Caco-2 (cell line): ENCODE data around the gene RBL2. TPM values are rescaled to one million over a fixed set of nuclear protein-coding genes. Genes with fewer than 3 reads are reported as not detected.
A peak's percentile ranks its signal among the peaks of the same experiment; 100 is the strongest.

Source experiments
- BruUV-seq: library from RNA; stranded (reverse); fragments of 400-500 nt; replicated peaks from 2 replicates; lab custom pipeline; 2021; lab: Mats Ljungman, UMichigan
- CTCF ChIA-PET: fragments of 300-600 bp; sonication (Branson Sonifier 250); formaldehyde crosslinking; loops from one replicate; lab custom pipeline; 2022; ENCODE audit warnings: antibody characterized with exemption; lab: Charles Lee
- POLR2A ChIA-PET: fragments of 300-600 bp; sonication (Branson Sonifier 250); formaldehyde crosslinking; loops from one replicate; lab custom pipeline; 2022; ENCODE audit warnings: antibody characterized with exemption; lab: Charles Lee
- DNase-seq, 2 experiments: peaks; one replicate each; pipeline versions ENCODE4 v3.0.0 to v3.0.0-alpha.2; 2020 to 2022
- H3K27me3 ChIP-seq: replicated peaks from 2 replicates; pipeline ENCODE4 v1.6.0; 2011; ENCODE audit warnings: low read length; ENCODE audit not compliant: control insufficient read depth, insufficient read depth
- H3K36me3 ChIP-seq: 2 replicates; pipeline ENCODE4 v1.5.1; 2011; ENCODE audit warnings: low read length; ENCODE audit not compliant: control insufficient read depth, insufficient read depth
- H3K4me1 ChIP-seq: fragments of 250-450 bp; sonication (Bioruptor Pico); 2 replicates; pipeline ENCODE4 v1.5.1; 2020; ENCODE audit warnings: mild to moderate bottlenecking
- H3K4me3 ChIP-seq: 2 replicates; pipeline ENCODE4 v1.5.1; 2011; ENCODE audit warnings: low read depth, mild to moderate bottlenecking, control low read depth, low read length
- H3K9me3 ChIP-seq: fragments of 250-450 bp; sonication (Bioruptor Pico); 2 replicates; pipeline ENCODE4 v1.5.1; 2020; ENCODE audit warnings: mild to moderate bottlenecking, moderate library complexity
- H3K27ac Mint-ChIP-seq: one replicate; pipeline ENCODE4 v1.8.0; 2022; ENCODE audit warnings: mixed read lengths; ENCODE audit not compliant: unreplicated experiment
- H3K27me3 Mint-ChIP-seq: one replicate; pipeline ENCODE4 v1.8.0; 2022; ENCODE audit warnings: mixed read lengths; ENCODE audit not compliant: insufficient read depth, unreplicated experiment
- H3K36me3 Mint-ChIP-seq: one replicate; pipeline ENCODE4 v1.8.0; 2022; ENCODE audit warnings: mild to moderate bottlenecking, mixed read lengths; ENCODE audit not compliant: insufficient read depth, unreplicated experiment
- H3K4me1 Mint-ChIP-seq: one replicate; pipeline ENCODE4 v1.8.0; 2022; ENCODE audit warnings: low read depth, mixed read lengths; ENCODE audit not compliant: unreplicated experiment
- H3K4me3 Mint-ChIP-seq: one replicate; pipeline ENCODE4 v1.8.0; 2022; ENCODE audit warnings: mild to moderate bottlenecking, moderate library complexity, mixed read lengths; ENCODE audit not compliant: unreplicated experiment
- H3K9me3 Mint-ChIP-seq: one replicate; pipeline ENCODE4 v1.8.0; 2022; ENCODE audit warnings: mixed read lengths; ENCODE audit not compliant: unreplicated experiment
- intact Hi-C: fragments of 100-400 bp; cut with micrococcal nuclease; formaldehyde crosslinking; loops from one replicate; pipeline ENCODE4 v1.10.0; 2022; ENCODE audit not compliant: unreplicated experiment
- total RNA-seq: library from RNA; stranded (reverse); gene quantifications from 2 replicates; pipeline ENCODE4 v1.2.3, GENCODE V29; 2022
- TF ChIP-seq, protein P1 (sequence below), 2 experiments: fragments of 200-600 bp in 1 of 2; IDR thresholded peaks; 1 replicate in 1 of 2; 2 replicates in 1 of 2; pipeline versions ENCODE4 v1.5.1 to v1.8.0; 2011 to 2022; ENCODE audit warnings: antibody characterized with exemption in 1 of 2, control low read depth in 1 of 2, inconsistent platforms in 1 of 2, low read depth in 1 of 2, low read length in 1 of 2, mild to moderate bottlenecking in 1 of 2, moderate library complexity in 1 of 2; ENCODE audit not compliant: insufficient read depth in 1 of 2, severe bottlenecking in 1 of 2, unreplicated experiment in 1 of 2

RBL2 gene
- total RNA-seq, 1 experiment from 2014 or later = 55.3 TPM

DNA sequence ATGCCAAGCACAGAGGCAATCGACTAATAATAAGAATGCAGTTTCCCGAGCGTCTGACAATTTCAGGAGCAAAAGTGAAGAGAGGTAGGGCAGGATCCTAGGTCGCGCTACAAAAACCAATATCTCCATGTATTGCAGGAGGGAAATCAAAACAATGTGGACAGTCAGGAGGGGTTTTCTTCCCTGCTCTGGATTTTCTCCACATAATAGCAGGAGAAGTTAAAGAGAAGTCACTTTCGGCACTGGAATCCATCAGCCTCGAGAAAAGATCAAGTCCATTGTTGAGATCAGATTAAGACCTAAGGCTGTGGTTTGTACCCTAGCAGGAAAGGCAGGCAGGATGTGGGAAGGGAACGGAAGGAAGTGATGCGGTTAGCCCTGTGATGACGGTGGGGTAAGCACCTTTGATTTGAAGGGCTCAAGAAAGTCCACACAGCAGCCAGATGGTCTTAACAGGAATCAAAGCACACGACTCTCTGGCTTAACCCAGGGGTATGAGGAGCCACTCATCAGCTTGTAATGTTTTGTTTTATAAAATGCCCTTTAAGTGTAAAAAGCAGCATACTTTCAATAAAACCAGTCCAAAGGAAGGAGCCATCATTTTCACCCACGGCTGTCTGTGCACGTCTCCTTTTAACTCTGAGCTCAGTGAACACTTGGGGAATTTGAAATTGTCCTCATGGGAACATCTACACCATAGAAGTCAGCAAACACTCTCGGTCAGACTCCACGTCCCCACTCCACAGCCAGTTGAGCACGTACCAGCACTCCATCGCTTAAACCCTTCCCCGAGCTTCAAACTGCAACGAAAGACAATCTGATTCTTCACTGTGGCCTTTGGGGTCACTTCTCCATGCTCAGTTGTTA is 84.5 kb downstream of the RBL2 start:
- H3K4me3 Mint-ChIP-seq = no peak overlapping the region
- TF ChIP-seq, protein P1, sequence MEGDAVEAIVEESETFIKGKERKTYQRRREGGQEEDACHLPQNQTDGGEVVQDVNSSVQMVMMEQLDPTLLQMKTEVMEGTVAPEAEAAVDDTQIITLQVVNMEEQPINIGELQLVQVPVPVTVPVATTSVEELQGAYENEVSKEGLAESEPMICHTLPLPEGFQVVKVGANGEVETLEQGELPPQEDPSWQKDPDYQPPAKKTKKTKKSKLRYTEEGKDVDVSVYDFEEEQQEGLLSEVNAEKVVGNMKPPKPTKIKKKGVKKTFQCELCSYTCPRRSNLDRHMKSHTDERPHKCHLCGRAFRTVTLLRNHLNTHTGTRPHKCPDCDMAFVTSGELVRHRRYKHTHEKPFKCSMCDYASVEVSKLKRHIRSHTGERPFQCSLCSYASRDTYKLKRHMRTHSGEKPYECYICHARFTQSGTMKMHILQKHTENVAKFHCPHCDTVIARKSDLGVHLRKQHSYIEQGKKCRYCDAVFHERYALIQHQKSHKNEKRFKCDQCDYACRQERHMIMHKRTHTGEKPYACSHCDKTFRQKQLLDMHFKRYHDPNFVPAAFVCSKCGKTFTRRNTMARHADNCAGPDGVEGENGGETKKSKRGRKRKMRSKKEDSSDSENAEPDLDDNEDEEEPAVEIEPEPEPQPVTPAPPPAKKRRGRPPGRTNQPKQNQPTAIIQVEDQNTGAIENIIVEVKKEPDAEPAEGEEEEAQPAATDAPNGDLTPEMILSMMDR (IDR thresholded peaks at IDR 0.05; ENCODE audit: insufficient read depth in 1 of 2, low read depth in 1 of 2, low read length in 1 of 2, severe bottlenecking in 1 of 2, unreplicated experiment in 1 of 2) = no peak
- no TSS peak for BruUV-seq
- H3K27ac Mint-ChIP-seq = no peak overlapping the region
- DNase-seq = no peak
- H3K27me3 Mint-ChIP-seq = no peaks in the 10 kb centered on the region
- Histone ChIP-seq H3K9me3 (peaks cover 8% of the 10 kb centered on the region), H3K4me1 (peaks cover 17% of the 10 kb centered on the region), H3K27me3 (no peaks in the 10 kb centered on the region), H3K36me3 (no peaks in the 10 kb centered on the region), H3K4me3 (no peak overlapping the region)
- peaks cover 21% of the 10 kb centered on the region for H3K4me1 Mint-ChIP-seq
- intact Hi-C loops = no loop called here
- H3K9me3 Mint-ChIP-seq = peaks cover 9% of the 10 kb centered on the region
- ChIA-PET CTCF (no interaction called here), POLR2A (no interaction called here)
- no peaks in the 10 kb centered on the region for H3K36me3 Mint-ChIP-seq

DNA sequence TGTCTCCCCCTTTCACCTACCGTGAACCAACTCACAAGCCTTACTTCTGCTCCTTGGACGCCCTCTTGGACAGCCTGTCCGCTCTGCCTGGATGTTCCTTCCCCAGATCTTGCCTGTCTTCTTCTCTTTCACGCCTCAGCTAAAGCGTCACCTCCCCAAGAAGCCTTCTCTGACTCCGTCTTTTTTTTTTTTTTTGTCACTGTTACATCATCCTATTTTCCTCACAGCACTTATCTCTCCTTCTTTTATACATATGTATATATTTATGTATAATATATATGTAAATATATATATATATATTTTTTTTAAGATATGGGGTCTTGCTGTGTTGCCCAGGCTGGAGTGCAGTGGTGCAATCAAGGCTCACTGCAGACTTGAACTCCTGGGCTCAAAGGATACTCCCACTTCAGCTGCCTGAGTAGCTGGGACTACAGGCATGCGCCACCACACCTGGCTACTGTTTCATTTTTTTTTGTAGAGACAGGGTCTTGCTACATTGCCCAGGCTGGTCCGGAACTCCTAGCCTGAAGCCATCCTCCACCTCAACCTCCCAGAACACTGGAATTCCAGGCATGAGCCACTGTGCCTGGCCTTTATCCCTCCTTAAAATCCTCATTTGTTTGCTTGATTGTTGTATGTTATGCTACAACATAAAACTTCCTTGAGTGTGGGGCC is 85.3 kb downstream of the RBL2 start:
- peaks cover 17% of the 10 kb centered on the region for H3K4me1 ChIP-seq
- H3K27ac Mint-ChIP-seq = no peak overlapping the region
- CTCF ChIA-PET = interaction anchor here (2.2 kb wide), 1 partner anchor 8 kb away, joined by 9 read pairs; no protein-coding TSS in a partner anchor
- peaks cover under 1% of the 10 kb centered on the region for H3K9me3 ChIP-seq
- TF ChIP-seq, protein P1 (IDR thresholded peaks at IDR 0.05; ENCODE audit: insufficient read depth in 1 of 2, low read depth in 1 of 2, low read length in 1 of 2, severe bottlenecking in 1 of 2, unreplicated experiment in 1 of 2) = no peak
- H3K9me3 Mint-ChIP-seq = peaks cover 2% of the 10 kb centered on the region
- intact Hi-C loops = no loop called here
- POLR2A ChIA-PET = no interaction called here
- H3K27me3 Mint-ChIP-seq = no peaks in the 10 kb centered on the region
- no peak overlapping the region for H3K4me3 Mint-ChIP-seq
- no peaks in the 10 kb centered on the region for H3K36me3 Mint-ChIP-seq
- no peak for DNase-seq
- H3K4me1 Mint-ChIP-seq = peaks cover 21% of the 10 kb centered on the region
- BruUV-seq = no TSS peak
- H3K4me3 ChIP-seq = no peak overlapping the region
- no peaks in the 10 kb centered on the region for H3K36me3 ChIP-seq
- no peaks in the 10 kb centered on the region for H3K27me3 ChIP-seq

DNA sequence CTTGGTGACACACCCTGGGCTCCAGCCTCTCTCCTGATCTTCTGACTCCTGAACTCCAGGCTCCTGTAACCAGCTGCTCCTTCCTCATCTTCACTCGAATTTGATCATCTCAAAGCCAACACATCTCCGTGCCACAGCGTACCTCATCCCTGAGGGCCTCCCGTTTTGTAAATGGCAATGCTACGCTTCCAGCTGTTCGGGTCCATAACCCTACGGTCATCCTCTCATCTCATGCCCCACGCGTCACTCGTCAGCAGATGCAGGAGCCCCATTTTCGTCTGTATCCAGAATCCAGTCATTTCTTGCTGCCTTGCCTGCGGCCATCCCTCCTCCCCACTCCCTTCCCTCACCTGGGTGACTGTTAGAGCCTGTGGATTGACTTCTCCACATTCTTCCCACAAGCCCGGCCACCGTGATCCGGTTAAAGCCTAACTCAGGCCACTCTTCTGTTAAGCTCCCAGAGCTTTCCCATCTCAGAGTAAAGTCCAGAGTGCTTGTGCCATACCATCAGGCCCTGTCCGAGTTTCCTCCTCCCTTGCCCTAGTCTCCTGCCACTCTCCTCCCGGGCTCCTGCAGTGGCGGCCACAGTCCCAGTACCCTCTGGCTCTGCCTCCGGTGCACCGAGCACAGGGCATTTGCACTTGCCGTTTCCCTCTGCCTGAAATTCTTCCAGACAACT is 89.0 kb downstream of the RBL2 start:
- Mint-ChIP-seq H3K36me3 (no peaks in the 10 kb centered on the region), H3K27ac (peak overlapping the region; percentile 35), H3K4me3 (no peak overlapping the region), H3K27me3 (no peaks in the 10 kb centered on the region), H3K4me1 (peaks cover 21% of the 10 kb centered on the region), H3K9me3 (no peaks in the 10 kb centered on the region)
- H3K4me1 ChIP-seq = peaks cover 17% of the 10 kb centered on the region
- intact Hi-C loops = no loop called here
- no peak overlapping the region for H3K4me3 ChIP-seq
- POLR2A ChIA-PET = no interaction called here
- H3K36me3 ChIP-seq = no peaks in the 10 kb centered on the region
- DNase-seq = no peak
- TF ChIP-seq, protein P1 (IDR thresholded peaks at IDR 0.05; ENCODE audit: insufficient read depth in 1 of 2, low read depth in 1 of 2, low read length in 1 of 2, severe bottlenecking in 1 of 2, unreplicated experiment in 1 of 2) = no peak
- BruUV-seq = no TSS peak
- H3K9me3 ChIP-seq = no peaks in the 10 kb centered on the region
- CTCF ChIA-PET = interaction anchor here (0.5 kb wide), 1 partner anchor 171 kb away, joined by 3 read pairs; no protein-coding TSS in a partner anchor
- H3K27me3 ChIP-seq = no peaks in the 10 kb centered on the region
